NCI-H1436 treated with DMSO at 0.1 percent for 48 hours (cell line): ENCODE results near the gene SRC.

Source experiments
- DNase-seq: peaks from one replicate; lab custom pipeline; 2025; lab: John Stamatoyannopoulos, UW

The SRC gene

GRCh38 chr20:37414224-37415035, 68.5 kb downstream of the SRC start:
- DNase-seq: no peak

GRCh38 chr20:37415118-37416085, 69.5 kb downstream of the SRC start:
- no peak for DNase-seq

- no peak for DNase-seq
Observed at GRCh38 chr20:37416100-37416847, 70.3 kb downstream of the SRC start.

GRCh38 chr20:37416848-37417616, 71.1 kb downstream of the SRC start:
- DNase-seq: no peak

GRCh38 chr20:37417617-37418467, 71.9 kb downstream of the SRC start:
- no peak for DNase-seq

- no peak for DNase-seq
Observed at GRCh38 chr20:37418591-37419109, 72.7 kb downstream of the SRC start.

GRCh38 chr20:37419307-37419706, 73.4 kb downstream of the SRC start:
- DNase-seq: no peak

GRCh38 chr20:37419774-37420542, 74.0 kb downstream of the SRC start:
- DNase-seq: no peak

- no peak for DNase-seq
Observed at GRCh38 chr20:37420610-37421009, 74.7 kb downstream of the SRC start.

GRCh38 chr20:37421060-37421905, 75.3 kb downstream of the SRC start:
- DNase-seq: no peak

GRCh38 chr20:37421988-37422387, 76.0 kb downstream of the SRC start:
- DNase-seq: no peak

- DNase-seq: no peak
Observed at GRCh38 chr20:37422791-37423286, 76.9 kb downstream of the SRC start.

- no peak for DNase-seq
Observed at GRCh38 chr20:37423545-37423944, 77.6 kb downstream of the SRC start.

- DNase-seq: no peak
Observed at GRCh38 chr20:37424062-37424851, 78.3 kb downstream of the SRC start.

GRCh38 chr20:37425103-37425625, 79.2 kb downstream of the SRC start:
- DNase-seq: no peak

- no peak for DNase-seq
Observed at GRCh38 chr20:37426106-37426505, 80.2 kb downstream of the SRC start.

- no peak for DNase-seq
Observed at GRCh38 chr20:37426978-37427377, 81.0 kb downstream of the SRC start.
